Neuronal stem cell (in vitro differentiated cells): ENCODE data around the gene THBS3.
"Not testable (repeated sequence)": the region's sequence is repeated elsewhere in the genome, so short reads cannot be mapped to it uniquely, and the experiment has no call there.

ENCODE experiments used
- DNase-seq: peaks from one replicate; pipeline ENCODE4 v3.0.0-alpha.2; 2013; ENCODE audit warnings: low spot score
- H2AFZ ChIP-seq: one replicate; pipeline ENCODE4 v1.6.1; 2013; ENCODE audit warnings: mild to moderate bottlenecking, low read length, inconsistent platforms
- H2AK5ac ChIP-seq: 2 replicates; pipeline ENCODE4 v1.6.1; 2013; ENCODE audit warnings: low read depth, mild to moderate bottlenecking, inconsistent platforms, low read length, moderate library complexity, mixed read lengths
- H2BK120ac ChIP-seq: 2 replicates; pipeline ENCODE4 v1.6.1; 2013; ENCODE audit warnings: low read depth, mild to moderate bottlenecking, inconsistent platforms, low read length, moderate library complexity, mixed read lengths
- H2BK12ac ChIP-seq: one replicate; pipeline ENCODE4 v1.6.1; 2013; ENCODE audit warnings: low read length, inconsistent platforms
- H2BK15ac ChIP-seq: 2 replicates; pipeline ENCODE4 v1.6.1; 2013; ENCODE audit warnings: mild to moderate bottlenecking, low read length, inconsistent platforms, mixed read lengths
- H2BK5ac ChIP-seq: one replicate; pipeline ENCODE4 v1.6.1; 2013; ENCODE audit warnings: inconsistent platforms, mild to moderate bottlenecking, low read length, moderate library complexity
- H3K14ac ChIP-seq: one replicate; pipeline ENCODE4 v1.6.1; 2013; ENCODE audit warnings: low read length, inconsistent platforms
- H3K18ac ChIP-seq: 2 replicates; pipeline ENCODE4 v1.6.1; 2013; ENCODE audit warnings: low read length, inconsistent platforms
- H3K23ac ChIP-seq: 2 replicates; pipeline ENCODE4 v1.6.1; 2013; ENCODE audit warnings: low read depth, mild to moderate bottlenecking, mixed read lengths, low read length, inconsistent platforms; ENCODE audit not compliant: poor library complexity
- H3K27ac ChIP-seq: replicated peaks from 3 replicates; pipeline ENCODE4 v1.5.1; 2013; ENCODE audit warnings: low read length, inconsistent platforms
- H3K27me3 ChIP-seq, 3 experiments: 2 replicates each; pipeline ENCODE4 v1.6.1; 2013; ENCODE audit warnings: low read length in 3 of 3, mild to moderate bottlenecking in 2 of 3, inconsistent platforms in 1 of 3, low read depth in 1 of 3, mixed read lengths in 1 of 3, moderate library complexity in 1 of 3; ENCODE audit not compliant: control insufficient read depth in 3 of 3, insufficient read depth in 3 of 3
- H3K36me3 ChIP-seq, 2 donors: replicated peaks in 1 of 2; 2 replicates each; pipeline ENCODE4 v1.6.1; 2013; ENCODE audit warnings: low read length in 2 of 2; ENCODE audit not compliant: control insufficient read depth in 2 of 2, insufficient read depth in 2 of 2
- H3K4ac ChIP-seq: 2 replicates; pipeline ENCODE4 v1.6.1; 2013; ENCODE audit warnings: inconsistent platforms, mild to moderate bottlenecking, low read length, moderate library complexity
- H3K4me1 ChIP-seq, 2 donors: 1 replicate in 1 of 2; 2 replicates in 1 of 2; pipeline ENCODE4 v1.6.1; 2013; ENCODE audit warnings: low read length in 2 of 2, low read depth in 1 of 2; ENCODE audit not compliant: control insufficient read depth in 2 of 2, insufficient read depth in 1 of 2
- H3K4me2 ChIP-seq: one replicate; pipeline ENCODE4 v1.6.1; 2013; ENCODE audit warnings: mild to moderate bottlenecking, low read length, inconsistent platforms; ENCODE audit not compliant: insufficient read depth, poor library complexity, severe bottlenecking
- H3K4me3 ChIP-seq, 2 donors: 2 replicates each; pipeline ENCODE4 v1.5.1; 2013; ENCODE audit warnings: low read length in 2 of 2, mild to moderate bottlenecking in 2 of 2, inconsistent platforms in 1 of 2, moderate library complexity in 1 of 2
- H3K79me1 ChIP-seq: one replicate; pipeline ENCODE4 v1.6.1; 2013; ENCODE audit warnings: low read depth, mild to moderate bottlenecking, inconsistent platforms, low read length, moderate library complexity
- H3K9ac ChIP-seq: one replicate; pipeline ENCODE4 v1.6.1; 2013; ENCODE audit warnings: mild to moderate bottlenecking, low read depth, low read length, inconsistent platforms; ENCODE audit not compliant: poor library complexity
- H3K9me3 ChIP-seq, 2 donors: replicated peaks in 1 of 2; 2 replicates each; pipeline versions ENCODE3 to v1.6.1; 2013; ENCODE audit warnings: low read length in 2 of 2, mild to moderate bottlenecking in 2 of 2, inconsistent platforms in 1 of 2, low read depth in 1 of 2, mixed read lengths in 1 of 2, moderate library complexity in 1 of 2; ENCODE audit not compliant: control insufficient read depth in 2 of 2, insufficient read depth in 1 of 2
- H4K8ac ChIP-seq: one replicate; pipeline ENCODE4 v1.6.1; 2013; ENCODE audit warnings: low read depth, mild to moderate bottlenecking, inconsistent platforms, low read length, moderate library complexity
- H4K91ac ChIP-seq: one replicate; pipeline ENCODE4 v1.6.1; 2013; ENCODE audit warnings: low read length, low read depth, mild to moderate bottlenecking, inconsistent platforms; ENCODE audit not compliant: poor library complexity
- WGBS, 2 donors: extraction: QIAGEN DNeasy Blood & Tissue Kit; methylation state at CpG; one replicate each; pipeline ENCODE4 v1.1.7; 2013; ENCODE audit warnings: missing lambda C conversion rate in 2 of 2, mixed read lengths in 1 of 2; ENCODE audit not compliant: insufficient read length in 2 of 2, insufficient replicate concordance in 1 of 2; ENCODE audit errors: extremely low coverage in 2 of 2; 5-methylcytosine and 5-hydroxymethylcytosine counted together

THBS3 gene

DNA sequence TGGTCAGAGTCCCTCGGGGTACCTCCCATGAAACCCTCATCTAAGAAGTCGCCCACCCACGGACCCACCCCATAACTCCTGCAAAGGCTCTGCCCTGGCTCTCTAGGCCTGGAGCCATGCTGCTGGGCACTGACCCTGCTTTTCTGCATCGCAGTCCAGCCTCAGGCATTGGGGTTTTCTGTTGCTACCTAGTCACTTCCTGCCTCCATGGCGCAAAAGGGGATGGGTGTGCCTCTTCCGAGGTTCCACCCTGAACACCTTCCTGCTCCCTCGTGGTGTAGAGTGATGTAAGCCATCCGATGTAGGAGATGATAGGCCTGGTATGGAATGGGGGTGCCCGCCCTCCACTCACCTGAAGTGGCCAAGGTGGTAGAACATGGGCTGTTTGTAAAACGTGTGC lies 7.0 kb upstream of the THBS3 start:
- WGBS, 2 donors = no CpG with 5 or more reads among the region's 10 CpGs
- H3K23ac ChIP-seq, H3K27me3 ChIP-seq, H4K8ac ChIP-seq, H3K4me3 ChIP-seq, H3K9me3 ChIP-seq, H3K27ac ChIP-seq, H3K9ac ChIP-seq, H2BK15ac ChIP-seq, H3K18ac ChIP-seq, H3K14ac ChIP-seq, H3K4me1 ChIP-seq, H2AK5ac ChIP-seq, H2BK12ac ChIP-seq, H2AFZ ChIP-seq, H2BK120ac ChIP-seq, H3K4me2 ChIP-seq, H3K79me1 ChIP-seq, H4K91ac ChIP-seq, H2BK5ac ChIP-seq, DNase-seq, H3K4ac ChIP-seq: not testable (repeated sequence)
- peaks cover 4 to 42% of the 10 kb centered on the region in 2 donors for H3K36me3 ChIP-seq

DNA sequence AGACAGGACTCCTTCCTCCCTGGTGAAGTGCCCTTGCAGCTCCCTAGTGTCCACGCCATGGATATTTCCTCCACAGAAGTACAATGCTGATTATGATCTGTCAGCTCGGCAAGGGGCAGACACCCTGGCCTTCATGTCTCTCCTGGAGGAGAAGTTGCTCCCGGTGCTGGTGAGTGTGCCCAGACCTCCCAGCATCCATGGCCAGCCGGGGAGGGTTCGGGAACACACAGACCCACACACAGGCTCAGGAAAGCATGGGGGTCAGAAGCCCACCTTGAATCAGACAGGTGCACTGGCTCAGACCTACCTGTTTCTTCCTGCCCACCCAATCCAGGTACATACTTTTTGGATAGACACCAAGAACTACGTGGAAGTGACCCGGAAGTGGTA lies 4.3 kb upstream of the THBS3 start:
- H3K9me3 ChIP-seq, H3K27ac ChIP-seq, H2BK12ac ChIP-seq, H4K91ac ChIP-seq, H3K14ac ChIP-seq, H3K79me1 ChIP-seq, H3K4ac ChIP-seq, H3K18ac ChIP-seq, H2BK120ac ChIP-seq, H4K8ac ChIP-seq, H3K4me2 ChIP-seq, H3K9ac ChIP-seq, H3K23ac ChIP-seq, H3K4me3 ChIP-seq, H2AK5ac ChIP-seq, H2BK5ac ChIP-seq, H2AFZ ChIP-seq, DNase-seq, H2BK15ac ChIP-seq, H3K27me3 ChIP-seq: not testable (repeated sequence)
- peaks cover 4 to 33% of the 10 kb centered on the region in 2 donors for H3K36me3 ChIP-seq
- no CpG with 5 or more reads among the region's 7 CpGs for WGBS, 2 donors
- peaks cover 8 to 13% of the 10 kb centered on the region in 2 donors for H3K4me1 ChIP-seq

DNA sequence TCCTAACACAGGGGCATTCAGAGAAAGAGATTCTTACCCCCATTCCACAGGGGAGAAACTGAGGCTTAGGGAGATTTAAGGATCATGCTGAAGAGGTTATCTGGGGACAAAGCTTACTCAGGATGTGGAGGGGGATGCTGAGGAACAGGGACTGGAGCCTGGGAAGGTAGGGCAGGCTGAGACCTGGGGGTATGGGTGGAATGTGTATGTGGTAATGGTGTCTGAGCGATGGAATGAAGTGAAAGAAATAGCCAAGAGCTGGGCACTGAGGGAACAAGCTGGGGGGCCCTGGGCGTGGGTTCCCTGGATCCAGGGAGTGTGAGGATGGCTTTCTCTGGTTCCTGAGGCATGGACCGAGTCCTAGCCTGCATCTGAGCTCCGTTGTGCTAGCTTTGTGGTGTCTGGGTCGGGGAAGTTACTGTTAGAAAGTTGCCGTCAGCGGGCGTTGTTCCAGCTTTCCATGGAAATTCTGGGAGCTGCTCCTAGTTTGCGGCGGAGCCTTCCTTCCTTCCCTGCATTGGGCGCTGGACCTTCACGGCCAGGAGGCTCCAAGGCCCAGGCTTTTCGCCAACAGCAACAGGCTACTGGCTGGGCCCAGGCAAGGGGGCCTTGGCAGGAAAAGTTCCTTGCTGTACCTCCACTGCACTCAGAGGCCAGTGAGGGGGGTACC lies 3.8 kb upstream of the THBS3 start:
- H3K4me1 ChIP-seq = peaks cover 11 to 13% of the 10 kb centered on the region in 2 donors
- not testable (repeated sequence) for H3K18ac ChIP-seq, H3K14ac ChIP-seq, H3K23ac ChIP-seq, H3K79me1 ChIP-seq, H2AK5ac ChIP-seq, H2BK120ac ChIP-seq, H2BK5ac ChIP-seq, H3K27ac ChIP-seq, H4K8ac ChIP-seq, H3K4me2 ChIP-seq, H2AFZ ChIP-seq, DNase-seq, H2BK12ac ChIP-seq, H3K27me3 ChIP-seq, H3K4me3 ChIP-seq, H3K9me3 ChIP-seq, H3K9ac ChIP-seq, H2BK15ac ChIP-seq, H3K4ac ChIP-seq, H4K91ac ChIP-seq
- peaks cover 4 to 30% of the 10 kb centered on the region in 2 donors for H3K36me3 ChIP-seq
- WGBS, 2 donors = no CpG with 5 or more reads among the region's 13 CpGs

DNA sequence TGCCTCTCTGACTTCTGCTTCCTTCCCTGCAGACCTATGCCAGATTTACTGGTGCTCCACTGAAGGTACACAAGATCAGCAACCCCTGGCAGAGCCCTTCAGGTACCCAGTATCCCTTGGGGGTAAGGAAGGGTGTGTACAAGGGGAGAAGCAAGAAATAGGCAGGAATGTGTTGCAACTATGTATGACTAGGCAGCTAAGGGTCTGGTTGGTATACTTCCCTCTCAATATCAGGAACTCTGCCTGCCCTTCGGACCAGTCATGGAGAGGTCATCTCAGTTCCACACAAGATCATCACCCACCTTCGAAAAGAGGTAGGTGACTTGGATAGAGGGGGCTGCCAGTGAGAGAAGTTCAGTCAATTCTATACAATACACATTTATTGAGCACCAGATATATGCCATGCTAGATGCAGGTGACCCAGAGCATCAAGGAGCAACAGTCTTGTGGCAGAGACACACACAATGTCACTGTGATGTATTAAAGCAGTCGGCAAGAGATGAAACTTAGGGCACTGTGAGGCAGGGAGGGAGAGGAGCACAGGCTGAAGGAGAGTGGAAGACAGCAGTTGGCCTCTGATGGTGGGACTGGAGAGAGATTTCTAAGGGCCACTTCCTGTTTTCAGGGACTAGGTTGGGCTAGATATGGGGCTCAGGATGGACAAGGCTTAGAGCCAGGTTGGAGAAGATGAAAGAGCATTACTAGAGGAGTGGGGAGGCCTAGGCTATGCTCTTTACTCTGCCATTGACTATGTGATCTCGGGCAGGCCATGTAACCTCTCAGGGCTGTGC lies 2.8 kb upstream of the THBS3 start:
- Histone ChIP-seq H3K36me3 (peaks cover 3 to 27% of the 10 kb centered on the region in 2 donors), H3K9me3 (no peaks in the 10 kb centered on the region), H3K4me2 (no peak overlapping the region), H2AK5ac (no peak overlapping the region), H3K4me1 (peaks cover 13 to 15% of the 10 kb centered on the region in 2 donors), H3K79me1 (peaks cover 6% of the 10 kb centered on the region), H3K14ac (no peak overlapping the region), H3K27ac (no peak overlapping the region), H3K27me3 (no peaks in the 10 kb centered on the region), H3K18ac (no peak overlapping the region), H4K91ac (no peak overlapping the region), H3K4me3 (no peak overlapping the region), H2AFZ (no peak overlapping the region), H3K4ac (no peak overlapping the region), H3K9ac (no peak overlapping the region), H2BK12ac (no peak overlapping the region), H3K23ac (no peak overlapping the region), H2BK5ac (no peak overlapping the region), H2BK15ac (no peak overlapping the region), H2BK120ac (no peak overlapping the region), H4K8ac (no peak overlapping the region)
- no CpG with 5 or more reads among the region's 4 CpGs for WGBS, 2 donors
- DNase-seq = no peak
